H1 (cell line): ENCODE measurements around the gene WBP11. TPM values are rescaled to one million over a fixed set of nuclear protein-coding genes. Genes with fewer than 3 reads are reported as not detected.

Source experiments
- ASH2L ChIP-seq: fragments of 200-600, 300-600 bp; sonication (generic); IDR thresholded peaks from one replicate; pipeline ENCODE4 v1.7.1; 2017; ENCODE audit warnings: low read length
- CBX5 ChIP-seq: fragments of 300-800, 300-1000 bp; sonication (generic); IDR thresholded peaks from 2 replicates; pipeline ENCODE4 v1.7.1; 2016; ENCODE audit warnings: antibody characterized with exemption, low read length, low read depth
- CEBPB ChIP-seq: IDR thresholded peaks from 2 replicates; pipeline ENCODE4 v1.6.1; 2012; ENCODE audit warnings: low read depth, low read length
- EGR1 ChIP-seq: IDR thresholded peaks from 2 replicates; pipeline ENCODE4 v1.6.1; 2011; ENCODE audit warnings: low read depth, low read length, borderline replicate concordance
- GABPA ChIP-seq: IDR thresholded peaks from 2 replicates; pipeline ENCODE4 v1.6.1; 2011; ENCODE audit warnings: mild to moderate bottlenecking, low read length, moderate library complexity, borderline replicate concordance; ENCODE audit not compliant: insufficient read depth
- GTF2F1 ChIP-seq: IDR thresholded peaks from 2 replicates; pipeline ENCODE4 v1.6.1; 2012; ENCODE audit warnings: low read depth, low read length, improper control_type of control experiment, borderline replicate concordance
- HDAC6 ChIP-seq: IDR thresholded peaks from one replicate; pipeline ENCODE4 v1.7.1; 2012; ENCODE audit warnings: low read depth, mild to moderate bottlenecking, inconsistent platforms, low read length, moderate library complexity
- MAFK ChIP-seq: IDR thresholded peaks from 2 replicates; pipeline ENCODE4 v1.6.1; 2012; ENCODE audit warnings: low read depth, mild to moderate bottlenecking, improper control_type of control experiment, low read length
- NANOG ChIP-seq: IDR thresholded peaks from 2 replicates; pipeline ENCODE4 v1.6.1; 2011; ENCODE audit warnings: low read length, low read depth, mild to moderate bottlenecking, inconsistent platforms; ENCODE audit not compliant: insufficient read depth, poor library complexity, severe bottlenecking
- PHF8 ChIP-seq: fragments of 200-600 bp; sonication (generic); conservative IDR thresholded peaks from 2 replicates; pipeline ENCODE4 v1.7.1; 2012; ENCODE audit warnings: low read depth, mild to moderate bottlenecking, inconsistent platforms, low read length, moderate library complexity
- POLR2A ChIP-seq, 2 experiments: IDR thresholded peaks; 1 replicate in 1 of 2; 2 replicates in 1 of 2; pipeline ENCODE4 v1.6.1; 2011; ENCODE audit warnings: low read depth in 2 of 2, low read length in 2 of 2, mild to moderate bottlenecking in 2 of 2; ENCODE audit errors: control extremely low read depth in 1 of 2
- RBBP5 ChIP-seq: IDR thresholded peaks from 2 replicates; pipeline ENCODE4 v1.7.1; 2012; ENCODE audit warnings: low read depth, mild to moderate bottlenecking, inconsistent platforms, low read length, moderate library complexity, borderline replicate concordance
- RFX5 ChIP-seq: IDR thresholded peaks from 2 replicates; pipeline ENCODE4 v1.6.1; 2011; ENCODE audit warnings: low read depth, low read length, improper control_type of control experiment, borderline replicate concordance
- RNF2 ChIP-seq: fragments of 200-900, 300-1000 bp; sonication (generic); IDR thresholded peaks from 2 replicates; pipeline ENCODE4 v1.7.1; 2016; ENCODE audit warnings: borderline replicate concordance, low read depth, mild to moderate bottlenecking, antibody characterized with exemption, low read length; ENCODE audit not compliant: poor library complexity, severe bottlenecking; ENCODE audit errors: missing control alignments
- RXRA ChIP-seq: IDR thresholded peaks from 2 replicates; pipeline ENCODE4 v1.6.1; 2011; ENCODE audit warnings: low read depth, mild to moderate bottlenecking, low read length, moderate library complexity; ENCODE audit not compliant: insufficient read depth
- SIRT6 ChIP-seq: IDR thresholded peaks from one replicate; pipeline ENCODE4 v1.7.1; 2012; ENCODE audit warnings: low read length, inconsistent platforms
- SIX5 ChIP-seq: IDR thresholded peaks from 2 replicates; pipeline ENCODE4 v1.6.1; 2011; ENCODE audit warnings: mild to moderate bottlenecking, low read depth, low read length
- SP2 ChIP-seq: IDR thresholded peaks from 2 replicates; pipeline ENCODE4 v1.6.1; 2012; ENCODE audit warnings: mild to moderate bottlenecking, low read length, inconsistent platforms
- SP4 ChIP-seq: IDR thresholded peaks from 2 replicates; pipeline ENCODE4 v1.6.1; 2012; ENCODE audit warnings: low read length, inconsistent platforms
- TAF1 ChIP-seq: IDR thresholded peaks from 2 replicates; pipeline ENCODE4 v1.6.1; 2011; ENCODE audit warnings: mild to moderate bottlenecking, low read depth, low read length
- TCF12 ChIP-seq: IDR thresholded peaks from 2 replicates; pipeline ENCODE4 v1.6.1; 2011; ENCODE audit warnings: low read depth, mild to moderate bottlenecking, low read length
- YY1 ChIP-seq: IDR thresholded peaks from 2 replicates; pipeline ENCODE4 v1.6.1; 2011; ENCODE audit warnings: low read depth, mild to moderate bottlenecking, low read length
- polyA plus RNA-seq, 7 experiments: library from polyadenylated mRNA; depleted of rRNA in 3 of 7; stranded (reverse) in 5 of 7; unstranded in 2 of 7; fragments of >200 nt in 5 of 7; fragments of 200-250 nt in 2 of 7; gene quantifications; 1 replicate in 5 of 7; 2 replicates in 1 of 7; 4 replicates in 1 of 7; pipeline versions ENCODE4 v1.2.1 to v1.2.3, GENCODE V29; 2011 to 2013; ENCODE audit warnings: missing spikeins in 2 of 7, mixed read lengths in 2 of 7
- total RNA-seq: library from RNA; stranded (reverse); fragmentation: NEBNext Ultra II Directional; extraction: Animal tissue kit (Norgen Biotek cat#: 25700); gene quantifications from 2 replicates; pipeline ENCODE4 v1.2.1, GENCODE V29; 2021
- TF ChIP-seq, protein P1 (sequence below): IDR thresholded peaks from 2 replicates; pipeline ENCODE4 v1.6.1; 2012; ENCODE audit warnings: inconsistent platforms
- TF ChIP-seq, protein P2 (sequence below): IDR thresholded peaks from 2 replicates; pipeline ENCODE4 v1.6.1; 2012; ENCODE audit warnings: low read length, inconsistent platforms

Gene WBP11
- total and polyA plus RNA-seq, 2 of the 8 experiments (the other 6 are each of a cell fraction or from before 2014, with no cell fraction given) = 22.1 to 134 TPM

GRCh38 chr12:14769969-14770495 is 33.2 kb downstream of the WBP11 start (continued):
- TF ChIP-seq TCF12 (0 out of 2 replicates have a peak, but pooled peaks have one; percentile 33), GTF2F1 (no peak), EGR1 (0 out of 2 replicates have a peak, but pooled peaks have one; percentile 39), RFX5 (no peak), SIX5 (no peak), SP4 (peak; percentile 61; the same call in 1 of the 2 replicates), TAF1 (peak; percentile 69), POLR2A (IDR thresholded peaks at IDR 0.05; ENCODE audit: control extremely low read depth in 1 of 2, low read depth in 2 of 2, low read length in 2 of 2) (peak; percentile 84 to 90), SIRT6 (peak; percentile 8), PHF8 (no peak), GABPA (no peak), RXRA (no peak), HDAC6 (no peak), SP2 (no peak), NANOG (no peak), CEBPB (no peak), CBX5 (no peak), YY1 (0 out of 2 replicates have a peak, but pooled peaks have one; percentile 23), RNF2 (no peak), RBBP5 (peak; percentile 38; the same call in 1 of the 2 replicates), ASH2L (peak; percentile 41), MAFK (peak; percentile 8; the same call in 1 of the 2 replicates)
- TF ChIP-seq, protein P1, sequence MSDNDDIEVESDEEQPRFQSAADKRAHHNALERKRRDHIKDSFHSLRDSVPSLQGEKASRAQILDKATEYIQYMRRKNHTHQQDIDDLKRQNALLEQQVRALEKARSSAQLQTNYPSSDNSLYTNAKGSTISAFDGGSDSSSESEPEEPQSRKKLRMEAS = peak; percentile 67
- TF ChIP-seq, protein P2, sequence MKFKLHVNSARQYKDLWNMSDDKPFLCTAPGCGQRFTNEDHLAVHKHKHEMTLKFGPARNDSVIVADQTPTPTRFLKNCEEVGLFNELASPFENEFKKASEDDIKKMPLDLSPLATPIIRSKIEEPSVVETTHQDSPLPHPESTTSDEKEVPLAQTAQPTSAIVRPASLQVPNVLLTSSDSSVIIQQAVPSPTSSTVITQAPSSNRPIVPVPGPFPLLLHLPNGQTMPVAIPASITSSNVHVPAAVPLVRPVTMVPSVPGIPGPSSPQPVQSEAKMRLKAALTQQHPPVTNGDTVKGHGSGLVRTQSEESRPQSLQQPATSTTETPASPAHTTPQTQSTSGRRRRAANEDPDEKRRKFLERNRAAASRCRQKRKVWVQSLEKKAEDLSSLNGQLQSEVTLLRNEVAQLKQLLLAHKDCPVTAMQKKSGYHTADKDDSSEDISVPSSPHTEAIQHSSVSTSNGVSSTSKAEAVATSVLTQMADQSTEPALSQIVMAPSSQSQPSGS = no peak; the same call in 1 of the 2 replicates
